ENCODE results near the gene SDR42E1. TPM values are rescaled to one million over a fixed set of nuclear protein-coding genes. Genes with fewer than 3 reads are reported as not detected.

The SDR42E1 gene
- total RNA-seq: 1 to 10 TPM; 5.5 to 7.2 TPM

DNA sequence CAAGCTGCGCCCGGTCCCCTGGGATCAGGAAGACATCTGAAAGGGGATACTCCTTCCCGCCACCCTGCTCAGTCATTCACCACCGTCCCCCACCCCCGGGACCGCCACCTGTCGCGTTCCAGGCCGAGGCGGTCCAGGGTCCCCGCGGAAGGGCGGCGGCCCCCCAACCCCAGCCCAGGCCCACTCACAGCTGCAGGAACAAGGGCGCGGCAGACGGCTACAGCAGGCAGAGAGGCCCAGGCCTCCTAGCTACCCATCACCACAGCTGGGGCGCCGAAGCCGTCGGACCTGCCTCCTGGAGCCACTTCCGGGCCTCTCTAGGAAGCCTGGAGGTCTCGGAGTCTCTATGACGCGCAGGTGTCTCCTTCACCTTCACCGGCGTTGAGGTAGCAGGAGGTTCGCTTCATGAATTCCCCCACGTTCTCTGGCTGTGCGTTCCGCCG lies at the start of gene SDR42E1:
Gene SDR42E1 (minus strand): TSS at position 272 of the 443 bp plus-strand sequence. CDS start 10,612 bp downstream, outside the sequence.
- no peak for TF ChIP-seq POLR2A (IDR thresholded peaks at IDR 0.05)
- peak; percentile 41 for TF ChIP-seq POLR2AphosphoS5 (IDR thresholded peaks at IDR 0.05)
- 3% methylated on average over 30 of the region's 32 CpGs for WGBS
- no peaks in the 10 kb centered on the region for H3K36me3 ChIP-seq
- DNase-seq (ENCODE audit: low spot score): peak; percentile 50
- no peaks in the 10 kb centered on the region for H3K9me3 ChIP-seq
- H3K4me1 ChIP-seq (replicated peaks): no peaks in the 10 kb centered on the region
- peak within 1 kb of the TSS in 1 of 2 donors; percentile 46 for H3K27ac ChIP-seq
- H3K4me3 ChIP-seq: peak within 1 kb of the TSS; percentile 62
- intact Hi-C loops (cut with DNase I): no loop called here
- no peaks in the 10 kb centered on the region for H3K27me3 ChIP-seq (replicated peaks; ENCODE audit: insufficient read depth)

DNA sequence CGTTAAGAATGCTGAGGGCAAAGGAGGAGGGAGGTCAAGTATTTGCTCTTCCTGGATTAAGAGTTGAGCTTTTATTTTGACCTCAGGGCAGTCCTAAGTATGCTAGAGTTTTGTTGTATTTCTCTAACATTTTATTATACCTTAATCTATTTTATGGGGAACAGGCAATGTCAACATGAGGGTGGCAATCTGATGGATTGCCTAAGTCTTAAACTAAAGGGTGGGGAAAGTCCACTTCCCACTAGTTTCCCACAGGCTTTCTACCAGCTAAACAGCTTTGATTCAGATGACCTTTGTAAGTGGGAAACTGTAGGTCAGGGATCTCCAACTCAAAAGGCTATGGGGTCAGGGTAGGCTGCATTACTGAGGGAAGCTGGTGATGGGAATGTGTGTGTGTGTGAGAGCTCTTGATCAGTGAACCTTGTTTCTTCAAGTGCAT lies 48.7 kb upstream of the SDR42E1 start:
- Histone ChIP-seq H3K9me3 (no peaks in the 10 kb centered on the region), H3K36me3 (no peaks in the 10 kb centered on the region), H3K27ac (no peak overlapping the region), H3K4me1 (replicated peaks) (no peaks in the 10 kb centered on the region), H3K4me3 (no peak overlapping the region), H3K27me3 (replicated peaks; ENCODE audit: insufficient read depth) (no peaks in the 10 kb centered on the region)
- intact Hi-C loops (cut with DNase I): no loop called here
- DNase-seq (ENCODE audit: low spot score): no peak
- no peak for TF ChIP-seq POLR2A (IDR thresholded peaks at IDR 0.05)
- peak; percentile 54 for TF ChIP-seq POLR2AphosphoS5 (IDR thresholded peaks at IDR 0.05)
- TF ChIP-seq, protein P1, sequence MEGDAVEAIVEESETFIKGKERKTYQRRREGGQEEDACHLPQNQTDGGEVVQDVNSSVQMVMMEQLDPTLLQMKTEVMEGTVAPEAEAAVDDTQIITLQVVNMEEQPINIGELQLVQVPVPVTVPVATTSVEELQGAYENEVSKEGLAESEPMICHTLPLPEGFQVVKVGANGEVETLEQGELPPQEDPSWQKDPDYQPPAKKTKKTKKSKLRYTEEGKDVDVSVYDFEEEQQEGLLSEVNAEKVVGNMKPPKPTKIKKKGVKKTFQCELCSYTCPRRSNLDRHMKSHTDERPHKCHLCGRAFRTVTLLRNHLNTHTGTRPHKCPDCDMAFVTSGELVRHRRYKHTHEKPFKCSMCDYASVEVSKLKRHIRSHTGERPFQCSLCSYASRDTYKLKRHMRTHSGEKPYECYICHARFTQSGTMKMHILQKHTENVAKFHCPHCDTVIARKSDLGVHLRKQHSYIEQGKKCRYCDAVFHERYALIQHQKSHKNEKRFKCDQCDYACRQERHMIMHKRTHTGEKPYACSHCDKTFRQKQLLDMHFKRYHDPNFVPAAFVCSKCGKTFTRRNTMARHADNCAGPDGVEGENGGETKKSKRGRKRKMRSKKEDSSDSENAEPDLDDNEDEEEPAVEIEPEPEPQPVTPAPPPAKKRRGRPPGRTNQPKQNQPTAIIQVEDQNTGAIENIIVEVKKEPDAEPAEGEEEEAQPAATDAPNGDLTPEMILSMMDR (IDR thresholded peaks at IDR 0.05): no peak
- 29% methylated on average over 1 of the region's 1 CpG for WGBS

DNA sequence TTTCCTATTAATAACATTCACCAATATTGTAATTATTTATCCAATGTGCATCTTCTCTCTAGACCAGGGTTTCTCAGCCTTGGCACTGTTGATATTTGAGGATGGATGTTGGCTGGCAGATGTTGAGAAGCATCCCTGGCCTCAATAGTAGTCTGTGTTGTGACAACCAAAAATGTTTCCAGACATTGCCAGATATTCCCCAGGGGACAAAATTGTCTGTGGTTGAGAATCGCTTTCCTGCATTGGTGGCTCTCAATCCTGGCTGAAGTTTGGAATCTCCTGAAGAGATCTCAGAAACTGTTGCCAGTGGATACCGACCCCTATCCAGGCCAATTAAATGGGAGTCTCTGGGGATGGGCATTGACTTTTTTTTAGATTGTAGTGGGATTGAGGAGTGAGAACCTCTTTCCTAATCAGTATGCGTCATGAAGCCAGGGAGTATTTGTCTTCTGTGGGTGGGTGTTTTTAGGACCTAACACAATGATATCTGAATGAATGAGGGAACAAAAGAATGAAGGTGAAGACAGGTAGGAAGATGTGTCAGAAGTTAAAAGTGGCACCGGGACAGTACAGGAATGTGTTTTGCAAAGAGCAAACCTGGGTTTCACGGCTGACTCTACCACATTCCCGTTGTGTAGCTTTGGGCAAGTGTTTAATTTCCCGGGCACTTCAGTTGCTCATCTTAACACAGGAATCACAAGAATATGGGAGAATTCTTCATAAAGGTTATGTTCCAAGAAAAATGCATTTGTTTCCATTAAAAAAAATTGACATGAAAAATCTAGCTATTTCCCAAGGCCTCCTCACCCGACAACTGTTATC lies 48.1 kb upstream of the SDR42E1 start:
- Histone ChIP-seq H3K27ac (no peak overlapping the region), H3K27me3 (replicated peaks; ENCODE audit: insufficient read depth) (no peaks in the 10 kb centered on the region), H3K4me3 (no peak overlapping the region), H3K4me1 (replicated peaks) (no peaks in the 10 kb centered on the region), H3K9me3 (no peaks in the 10 kb centered on the region), H3K36me3 (no peaks in the 10 kb centered on the region)
- no peak for DNase-seq (ENCODE audit: low spot score)
- TF ChIP-seq POLR2A (IDR thresholded peaks at IDR 0.05) (no peak), POLR2AphosphoS5 (IDR thresholded peaks at IDR 0.05) (no peak)
- TF ChIP-seq, protein P1 (IDR thresholded peaks at IDR 0.05): no peak
- intact Hi-C loops (cut with DNase I): no loop called here
- WGBS: 66% methylated on average over 8 of the region's 8 CpGs

GRCh38 chr16:82056550-82056896 lies 45.3 kb upstream of the SDR42E1 start:
- no peak for DNase-seq (ENCODE audit: low spot score)
- Histone ChIP-seq H3K27ac (no peak overlapping the region), H3K36me3 (no peaks in the 10 kb centered on the region), H3K4me3 (no peak overlapping the region), H3K9me3 (no peaks in the 10 kb centered on the region), H3K27me3 (replicated peaks; ENCODE audit: insufficient read depth) (no peaks in the 10 kb centered on the region), H3K4me1 (replicated peaks) (no peaks in the 10 kb centered on the region)
- WGBS: 64% methylated on average over 3 of the region's 3 CpGs
- intact Hi-C loops (cut with DNase I): no loop called here
- no peak for TF ChIP-seq POLR2A (IDR thresholded peaks at IDR 0.05)
- TF ChIP-seq, protein P1 (IDR thresholded peaks at IDR 0.05): no peak
- no peak for TF ChIP-seq POLR2AphosphoS5 (IDR thresholded peaks at IDR 0.05)

- DNase-seq (ENCODE audit: low spot score): peak; percentile 50
- WGBS: 40% methylated on average over 8 of the region's 8 CpGs
- Histone ChIP-seq H3K4me1 (replicated peaks) (no peaks in the 10 kb centered on the region), H3K36me3 (no peaks in the 10 kb centered on the region), H3K27ac (no peak overlapping the region), H3K4me3 (no peak overlapping the region), H3K9me3 (no peaks in the 10 kb centered on the region), H3K27me3 (replicated peaks; ENCODE audit: insufficient read depth) (no peaks in the 10 kb centered on the region)
- peak; percentile 60 for TF ChIP-seq POLR2AphosphoS5 (IDR thresholded peaks at IDR 0.05)
- TF ChIP-seq, protein P1 (IDR thresholded peaks at IDR 0.05): no peak
- intact Hi-C loops (cut with DNase I): no loop called here
Observed at GRCh38 chr16:82055728-82056549, 44.7 kb upstream of the SDR42E1 start.
